SW 1271 (cell line): Measurements from ENCODE around the gene HOXD12.

ENCODE experiments used
- DNase-seq, 2 experiments: peaks; one replicate each; lab custom pipeline; 2025; lab: John Stamatoyannopoulos, UW

Gene HOXD12

GRCh38 chr2:176099728-176100546 is at the start of gene HOXD12:
Gene HOXD12 (plus strand): TSS chr2:176099795. CDS start chr2:176099802, 7 bp downstream.
- no peak for DNase-seq

- no peak for DNase-seq
These were observed 43.2 kb upstream of the HOXD12 start for GRCh38 chr2:176056406-176056805.

GRCh38 chr2:176063958-176064357 is 35.6 kb upstream of the HOXD12 start:
- DNase-seq: no peak

GRCh38 chr2:176066645-176067588 is 32.7 kb upstream of the HOXD12 start:
- no peak for DNase-seq

GRCh38 chr2:176067589-176068418 is 31.8 kb upstream of the HOXD12 start:
- no peak for DNase-seq

GRCh38 chr2:176068419-176068832 is 31.2 kb upstream of the HOXD12 start:
- no peak for DNase-seq

GRCh38 chr2:176071330-176072291 is 28.0 kb upstream of the HOXD12 start:
- no peak for DNase-seq

GRCh38 chr2:176072292-176072669 is 27.3 kb upstream of the HOXD12 start:
- DNase-seq: no peak

- DNase-seq: no peak
These were observed 26.4 kb upstream of the HOXD12 start for GRCh38 chr2:176072951-176073904.

GRCh38 chr2:176074919-176075425 is 24.6 kb upstream of the HOXD12 start:
- DNase-seq: no peak

GRCh38 chr2:176075481-176075880 is 24.1 kb upstream of the HOXD12 start:
- no peak for DNase-seq

- no peak for DNase-seq
These were observed 23.5 kb upstream of the HOXD12 start for GRCh38 chr2:176076063-176076462.

GRCh38 chr2:176076796-176077195 is 22.8 kb upstream of the HOXD12 start:
- no peak for DNase-seq

GRCh38 chr2:176078541-176079284 is 20.9 kb upstream of the HOXD12 start:
- DNase-seq: no peak

- DNase-seq: no peak
These were observed 20.2 kb upstream of the HOXD12 start for GRCh38 chr2:176079285-176079830.

GRCh38 chr2:176079831-176080539 is 19.6 kb upstream of the HOXD12 start:
- DNase-seq: peak; percentile 39 to 75

- DNase-seq: no peak
These were observed 18.8 kb upstream of the HOXD12 start for GRCh38 chr2:176080540-176081375.
